Ishikawa (cell line): ENCODE data around the gene PPP1R13B.

Experiments
- CEBPB ChIP-seq: IDR thresholded peaks from 2 replicates; pipeline ENCODE4 v1.6.1; 2012
- CREB1 ChIP-seq: IDR thresholded peaks from 2 replicates; pipeline ENCODE4 v1.6.1; 2012; ENCODE audit warnings: low read depth
- EGR1 ChIP-seq: IDR thresholded peaks from 2 replicates; pipeline ENCODE4 v1.6.1; 2012
- EP300 ChIP-seq: IDR thresholded peaks from 2 replicates; pipeline ENCODE4 v1.6.1; 2012; ENCODE audit warnings: borderline replicate concordance
- FOXM1 ChIP-seq: IDR thresholded peaks from 2 replicates; pipeline ENCODE4 v1.6.1; 2012; ENCODE audit warnings: low read depth, borderline replicate concordance
- NFIC ChIP-seq: IDR thresholded peaks from 2 replicates; pipeline ENCODE4 v1.6.1; 2012
- RAD21 ChIP-seq: IDR thresholded peaks from 2 replicates; pipeline ENCODE4 v1.6.1; 2012; ENCODE audit warnings: low read depth
- TAF1 ChIP-seq: IDR thresholded peaks from 2 replicates; pipeline ENCODE4 v1.6.1; 2012; ENCODE audit warnings: low read depth, mild to moderate bottlenecking
- TCF12 ChIP-seq: IDR thresholded peaks from 2 replicates; pipeline ENCODE4 v1.6.1; 2012; ENCODE audit warnings: low read depth
- TEAD4 ChIP-seq: IDR thresholded peaks from 2 replicates; pipeline ENCODE4 v1.6.1; 2012
- USF1 ChIP-seq: IDR thresholded peaks from 2 replicates; pipeline ENCODE4 v1.6.1; 2012
- YY1 ChIP-seq: IDR thresholded peaks from 2 replicates; pipeline ENCODE4 v1.6.1; 2012; ENCODE audit warnings: low read depth
- ZBTB7A ChIP-seq: IDR thresholded peaks from 2 replicates; pipeline ENCODE4 v1.6.1; 2012; ENCODE audit warnings: low read depth
- TF ChIP-seq, protein P1 (sequence below): IDR thresholded peaks from 2 replicates; pipeline ENCODE4 v1.6.1; 2012
- TF ChIP-seq, protein P2 (sequence below): IDR thresholded peaks from 2 replicates; pipeline ENCODE4 v1.6.1; 2012; ENCODE audit warnings: low read depth, mild to moderate bottlenecking

The PPP1R13B gene

GRCh38 chr14:103712633-103713247 is 134.6 kb downstream of the PPP1R13B start:
- TF ChIP-seq YY1 (no peak), NFIC (no peak), RAD21 (no peak), EGR1 (no peak), TCF12 (no peak), TAF1 (no peak), TEAD4 (no peak), CEBPB (no peak), ZBTB7A (no peak), USF1 (no peak), CREB1 (no peak), FOXM1 (no peak), EP300 (no peak)
- TF ChIP-seq, protein P1, sequence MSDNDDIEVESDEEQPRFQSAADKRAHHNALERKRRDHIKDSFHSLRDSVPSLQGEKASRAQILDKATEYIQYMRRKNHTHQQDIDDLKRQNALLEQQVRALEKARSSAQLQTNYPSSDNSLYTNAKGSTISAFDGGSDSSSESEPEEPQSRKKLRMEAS, result no peak
- TF ChIP-seq, protein P2, sequence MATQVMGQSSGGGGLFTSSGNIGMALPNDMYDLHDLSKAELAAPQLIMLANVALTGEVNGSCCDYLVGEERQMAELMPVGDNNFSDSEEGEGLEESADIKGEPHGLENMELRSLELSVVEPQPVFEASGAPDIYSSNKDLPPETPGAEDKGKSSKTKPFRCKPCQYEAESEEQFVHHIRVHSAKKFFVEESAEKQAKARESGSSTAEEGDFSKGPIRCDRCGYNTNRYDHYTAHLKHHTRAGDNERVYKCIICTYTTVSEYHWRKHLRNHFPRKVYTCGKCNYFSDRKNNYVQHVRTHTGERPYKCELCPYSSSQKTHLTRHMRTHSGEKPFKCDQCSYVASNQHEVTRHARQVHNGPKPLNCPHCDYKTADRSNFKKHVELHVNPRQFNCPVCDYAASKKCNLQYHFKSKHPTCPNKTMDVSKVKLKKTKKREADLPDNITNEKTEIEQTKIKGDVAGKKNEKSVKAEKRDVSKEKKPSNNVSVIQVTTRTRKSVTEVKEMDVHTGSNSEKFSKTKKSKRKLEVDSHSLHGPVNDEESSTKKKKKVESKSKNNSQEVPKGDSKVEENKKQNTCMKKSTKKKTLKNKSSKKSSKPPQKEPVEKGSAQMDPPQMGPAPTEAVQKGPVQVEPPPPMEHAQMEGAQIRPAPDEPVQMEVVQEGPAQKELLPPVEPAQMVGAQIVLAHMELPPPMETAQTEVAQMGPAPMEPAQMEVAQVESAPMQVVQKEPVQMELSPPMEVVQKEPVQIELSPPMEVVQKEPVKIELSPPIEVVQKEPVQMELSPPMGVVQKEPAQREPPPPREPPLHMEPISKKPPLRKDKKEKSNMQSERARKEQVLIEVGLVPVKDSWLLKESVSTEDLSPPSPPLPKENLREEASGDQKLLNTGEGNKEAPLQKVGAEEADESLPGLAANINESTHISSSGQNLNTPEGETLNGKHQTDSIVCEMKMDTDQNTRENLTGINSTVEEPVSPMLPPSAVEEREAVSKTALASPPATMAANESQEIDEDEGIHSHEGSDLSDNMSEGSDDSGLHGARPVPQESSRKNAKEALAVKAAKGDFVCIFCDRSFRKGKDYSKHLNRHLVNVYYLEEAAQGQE, result no peak

- TF ChIP-seq CEBPB (no peak), TCF12 (no peak), NFIC (0 out of 2 replicates have a peak, but pooled peaks have one; percentile 24)
- TF ChIP-seq, protein P2, result no peak
These were observed 135.6 kb downstream of the PPP1R13B start for GRCh38 chr14:103711516-103712431.

- TF ChIP-seq, protein P1, result no peak
- TF ChIP-seq RAD21 (no peak), EGR1 (no peak), EP300 (no peak), NFIC (no peak), CREB1 (no peak), TAF1 (no peak), TCF12 (no peak), YY1 (no peak), TEAD4 (no peak), FOXM1 (no peak), USF1 (no peak), ZBTB7A (no peak)
- TF ChIP-seq, protein P2, result no peak
These were observed 136.5 kb downstream of the PPP1R13B start for GRCh38 chr14:103710771-103711377.

GRCh38 chr14:103709814-103710213 is 137.6 kb downstream of the PPP1R13B start:
- TF ChIP-seq, protein P1, result no peak
- TF ChIP-seq TCF12, result no peak
- no peak for TF ChIP-seq TAF1
- TF ChIP-seq NFIC, result no peak
- no peak for TF ChIP-seq YY1
- no peak for TF ChIP-seq USF1
- TF ChIP-seq ZBTB7A, result no peak
- TF ChIP-seq, protein P2, result no peak
- TF ChIP-seq EGR1, result no peak
- TF ChIP-seq CREB1, result no peak
